Transverse colon (tissue), 4 donors: ENCODE data around the gene SEZ6L2.

ENCODE experiments used
- CTCF ChIP-seq, 5 experiments: fragments of 200-600 bp in 3 of 5; fragments of 450-650 bp in 2 of 5; sonication (generic) in 3 of 5; IDR thresholded peaks; 1 replicate in 2 of 5; 2 replicates in 3 of 5; pipeline ENCODE4 v1.5.1; 2016 to 2017; ENCODE audit warnings: antibody characterized with exemption in 5 of 5, inconsistent platforms in 3 of 5, mild to moderate bottlenecking in 2 of 5, moderate library complexity in 1 of 5
- EP300 ChIP-seq: sonication (generic); formaldehyde crosslinking; IDR thresholded peaks from one replicate; pipeline ENCODE4 v1.6.1; 2017; ENCODE audit warnings: antibody characterized with exemption, low read depth
- POLR2A ChIP-seq: fragments of 450-650 bp; IDR thresholded peaks from one replicate; pipeline ENCODE4 v1.6.1; 2016; ENCODE audit warnings: antibody characterized with exemption, mild to moderate bottlenecking, moderate library complexity
- POLR2AphosphoS5 ChIP-seq, 3 donors: sonication (generic); formaldehyde crosslinking; IDR thresholded peaks; one replicate each; pipeline ENCODE4 v1.6.1; 2016; ENCODE audit warnings: antibody characterized with exemption in 3 of 3

- TF ChIP-seq CTCF (IDR thresholded peaks at IDR 0.05) (no peak), POLR2A (no peak), POLR2AphosphoS5 (IDR thresholded peaks at IDR 0.05) (no peak), EP300 (no peak)
Observed at GRCh38 chr16:29843931-29844330, 55.4 kb downstream of the SEZ6L2 start.
